Loucy (cell line): Measurements from ENCODE around the gene TMEM204.

ENCODE experiments used
- EZH2phosphoT487 ChIP-seq: fragments of 200-600 bp; IDR thresholded peaks from 2 replicates; pipeline ENCODE4 v1.6.1; 2018; ENCODE audit warnings: antibody characterized with exemption, mild to moderate bottlenecking, moderate library complexity, borderline replicate concordance
- TF ChIP-seq, protein P1 (sequence below): fragments of 200-600 bp; sonication (generic); conservative IDR thresholded peaks from 2 replicates; pipeline ENCODE4 v1.5.1; 2014; ENCODE audit warnings: mild to moderate bottlenecking, antibody characterized with exemption, low read length

DNA sequence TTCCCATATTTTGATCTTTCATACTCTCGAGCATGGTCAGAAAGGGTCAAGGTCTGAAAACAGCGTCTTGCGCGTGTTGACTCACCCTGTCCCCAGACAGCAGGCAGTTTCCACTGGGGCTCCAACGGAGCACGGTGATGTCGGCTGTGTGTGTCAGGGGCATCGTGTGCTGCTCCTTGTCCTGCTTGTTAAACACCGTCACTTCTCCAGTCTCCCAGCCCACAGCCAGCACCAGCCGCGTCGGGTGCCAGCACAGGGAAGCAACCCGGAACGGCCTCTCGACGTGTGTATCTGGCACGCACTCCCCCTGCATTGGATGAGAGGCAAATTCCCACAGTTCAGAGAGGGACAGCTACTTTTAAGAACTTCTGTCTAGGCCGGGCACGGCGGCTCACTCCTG lies 68.8 kb downstream of the TMEM204 start:
- TF ChIP-seq, protein P1, sequence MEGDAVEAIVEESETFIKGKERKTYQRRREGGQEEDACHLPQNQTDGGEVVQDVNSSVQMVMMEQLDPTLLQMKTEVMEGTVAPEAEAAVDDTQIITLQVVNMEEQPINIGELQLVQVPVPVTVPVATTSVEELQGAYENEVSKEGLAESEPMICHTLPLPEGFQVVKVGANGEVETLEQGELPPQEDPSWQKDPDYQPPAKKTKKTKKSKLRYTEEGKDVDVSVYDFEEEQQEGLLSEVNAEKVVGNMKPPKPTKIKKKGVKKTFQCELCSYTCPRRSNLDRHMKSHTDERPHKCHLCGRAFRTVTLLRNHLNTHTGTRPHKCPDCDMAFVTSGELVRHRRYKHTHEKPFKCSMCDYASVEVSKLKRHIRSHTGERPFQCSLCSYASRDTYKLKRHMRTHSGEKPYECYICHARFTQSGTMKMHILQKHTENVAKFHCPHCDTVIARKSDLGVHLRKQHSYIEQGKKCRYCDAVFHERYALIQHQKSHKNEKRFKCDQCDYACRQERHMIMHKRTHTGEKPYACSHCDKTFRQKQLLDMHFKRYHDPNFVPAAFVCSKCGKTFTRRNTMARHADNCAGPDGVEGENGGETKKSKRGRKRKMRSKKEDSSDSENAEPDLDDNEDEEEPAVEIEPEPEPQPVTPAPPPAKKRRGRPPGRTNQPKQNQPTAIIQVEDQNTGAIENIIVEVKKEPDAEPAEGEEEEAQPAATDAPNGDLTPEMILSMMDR = no peak
- no peak for TF ChIP-seq EZH2phosphoT487
